Right kidney (tissue), 1 donor: ENCODE results near the gene DNAAF8.
"Not testable (repeated sequence)": the region's sequence is repeated elsewhere in the genome, so short reads cannot be mapped to it uniquely, and the experiment has no call there.

ENCODE experiments used
- DNase-seq: peaks from one replicate; pipeline ENCODE4 v3.0.0-alpha.2; 2016

Gene DNAAF8

GRCh38 chr16:4724661-4725270 is 9.6 kb upstream of the DNAAF8 start:
- DNase-seq: no peak

DNA sequence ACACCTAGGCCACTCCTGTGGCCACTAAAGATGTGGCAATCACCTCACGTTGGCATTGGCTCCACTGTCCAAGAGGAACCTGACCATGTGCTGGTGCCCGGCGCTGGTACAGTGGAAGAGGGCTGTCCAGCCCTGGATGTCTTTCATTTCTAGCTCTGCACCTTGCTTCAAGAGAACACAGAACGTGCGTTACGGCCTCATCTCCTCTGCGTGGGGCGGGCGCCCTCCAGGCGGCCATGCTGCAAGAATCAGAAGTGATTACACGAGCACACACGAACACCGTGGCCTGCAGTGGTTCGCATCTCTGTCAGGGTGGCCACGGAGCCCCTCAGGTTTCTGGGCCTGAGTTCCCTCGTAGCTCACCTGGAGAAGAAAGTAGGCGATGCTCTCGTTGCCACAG is 7.7 kb upstream of the DNAAF8 start:
- DNase-seq: no peak

- no peak for DNase-seq
Observed at GRCh38 chr16:4728676-4729075, 5.7 kb upstream of the DNAAF8 start.

DNA sequence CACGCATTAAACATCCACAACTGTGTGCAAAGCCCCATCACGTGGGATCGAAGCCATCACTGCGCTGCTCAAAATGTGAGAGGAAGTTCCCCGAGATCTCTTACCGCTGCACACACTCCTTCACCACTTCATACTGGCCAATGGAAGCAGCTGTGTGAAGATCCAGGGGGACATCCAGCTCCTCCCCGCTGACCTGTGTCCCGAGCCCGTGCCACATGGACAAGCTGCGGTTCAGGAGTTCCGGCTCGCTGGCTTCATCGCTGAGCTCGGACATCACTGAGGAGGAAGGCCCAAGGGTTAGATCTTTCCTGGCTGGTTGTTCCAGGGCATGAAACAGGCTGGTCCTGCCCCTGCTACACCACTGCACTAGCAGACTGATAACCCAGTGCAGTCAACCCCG is 4.5 kb upstream of the DNAAF8 start:
- no peak for DNase-seq

- no peak for DNase-seq
Observed at GRCh38 chr16:4733211-4733742, 1.1 kb upstream of the DNAAF8 start.

DNA sequence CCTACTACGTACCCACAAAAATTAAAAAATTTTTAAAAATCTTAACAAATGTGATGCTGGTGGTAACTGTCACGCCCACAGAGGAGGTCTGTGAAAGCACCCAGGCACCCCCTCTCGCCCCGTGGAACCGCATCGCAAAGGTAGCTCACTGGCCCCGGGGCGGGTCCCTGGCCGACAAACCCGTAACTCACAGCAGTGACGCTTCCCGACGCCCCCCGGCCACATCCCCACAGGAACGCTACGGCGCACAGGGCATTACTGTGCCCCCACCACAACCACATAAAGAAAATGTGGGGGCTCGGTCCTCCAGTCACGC is 632 bp upstream of the DNAAF8 start:
- DNase-seq: no peak

DNA sequence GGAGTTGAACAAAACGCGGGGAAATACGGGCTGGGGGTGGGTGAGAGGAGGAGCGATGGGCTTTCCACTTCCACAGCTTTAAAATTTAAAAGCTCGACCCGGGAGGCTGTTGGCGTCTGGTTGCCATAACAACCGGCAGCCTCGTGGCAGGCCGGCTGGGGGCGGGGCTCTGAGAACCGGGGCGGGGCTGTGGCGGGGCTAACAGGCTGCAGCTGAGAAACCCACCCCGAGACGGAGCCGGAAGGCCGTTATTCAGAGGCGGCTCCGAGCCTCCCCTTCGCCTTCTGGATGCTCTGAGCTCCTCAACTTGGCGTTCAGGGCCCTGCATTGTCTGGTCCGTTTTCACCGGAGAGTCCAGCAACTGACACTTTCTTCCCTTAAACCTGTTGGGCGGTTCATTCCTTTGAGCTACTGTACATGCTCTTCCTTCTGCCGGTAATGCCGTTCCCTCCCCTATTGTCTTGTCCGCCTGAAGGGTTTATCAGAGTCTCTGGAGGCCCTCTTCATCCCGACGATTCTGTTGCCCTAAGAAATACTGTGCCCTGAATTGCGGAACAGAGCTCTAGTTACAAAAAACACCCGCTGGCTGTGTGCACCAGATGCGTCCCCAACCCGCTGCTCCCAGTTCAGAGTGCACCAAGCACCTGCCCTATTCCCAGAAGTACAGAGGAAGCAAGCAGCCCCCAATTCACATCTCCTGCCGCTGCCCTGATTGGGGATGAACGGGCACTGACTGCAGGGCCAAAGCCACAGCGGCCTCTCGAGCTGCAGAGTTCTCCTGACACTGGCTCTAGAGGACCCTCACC is 596 bp downstream of the DNAAF8 start:
- DNase-seq: no peak

DNA sequence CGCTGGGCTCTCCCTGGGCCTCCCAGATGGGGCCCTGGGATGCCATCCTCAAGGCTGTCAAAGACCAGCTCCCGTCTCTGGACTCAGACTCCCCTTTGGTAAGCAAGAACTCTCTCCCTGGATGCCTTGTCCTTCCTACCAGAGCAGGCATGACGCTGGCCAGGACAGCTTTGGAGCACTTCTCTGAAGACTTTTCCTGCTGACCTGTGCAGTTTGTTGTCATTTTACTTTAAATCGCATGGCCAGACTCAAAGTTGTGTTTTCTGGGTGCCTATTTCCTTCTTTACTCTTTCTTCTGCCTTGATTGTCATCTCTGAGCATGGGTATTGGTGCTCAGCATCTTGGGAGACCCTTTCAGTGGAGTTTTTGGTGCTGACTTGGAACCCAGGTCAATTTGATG is 2.2 kb downstream of the DNAAF8 start:
- no peak for DNase-seq

- DNase-seq: no peak
Observed at GRCh38 chr16:4737545-4737944, 3.2 kb downstream of the DNAAF8 start.

DNA sequence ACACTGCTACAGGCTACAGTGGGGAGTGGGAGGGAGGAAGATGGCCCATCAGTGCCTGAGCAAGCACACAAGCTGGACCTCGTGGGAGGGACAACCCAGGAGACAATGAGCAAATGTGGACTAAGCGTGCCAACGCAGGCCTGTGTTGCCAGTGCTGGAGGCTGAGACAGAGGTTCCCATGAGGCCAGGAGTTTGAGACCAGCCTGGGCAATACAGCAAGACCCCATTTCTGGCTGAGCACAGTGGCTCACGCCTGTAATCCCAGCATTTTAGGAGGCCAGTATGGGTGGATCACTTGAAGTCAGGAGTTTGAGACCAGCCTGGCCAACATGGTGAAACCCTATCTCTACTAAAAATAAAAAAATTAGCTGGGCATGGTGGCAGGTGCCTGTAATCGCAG is 4.0 kb downstream of the DNAAF8 start:
- DNase-seq: not testable (repeated sequence)

DNA sequence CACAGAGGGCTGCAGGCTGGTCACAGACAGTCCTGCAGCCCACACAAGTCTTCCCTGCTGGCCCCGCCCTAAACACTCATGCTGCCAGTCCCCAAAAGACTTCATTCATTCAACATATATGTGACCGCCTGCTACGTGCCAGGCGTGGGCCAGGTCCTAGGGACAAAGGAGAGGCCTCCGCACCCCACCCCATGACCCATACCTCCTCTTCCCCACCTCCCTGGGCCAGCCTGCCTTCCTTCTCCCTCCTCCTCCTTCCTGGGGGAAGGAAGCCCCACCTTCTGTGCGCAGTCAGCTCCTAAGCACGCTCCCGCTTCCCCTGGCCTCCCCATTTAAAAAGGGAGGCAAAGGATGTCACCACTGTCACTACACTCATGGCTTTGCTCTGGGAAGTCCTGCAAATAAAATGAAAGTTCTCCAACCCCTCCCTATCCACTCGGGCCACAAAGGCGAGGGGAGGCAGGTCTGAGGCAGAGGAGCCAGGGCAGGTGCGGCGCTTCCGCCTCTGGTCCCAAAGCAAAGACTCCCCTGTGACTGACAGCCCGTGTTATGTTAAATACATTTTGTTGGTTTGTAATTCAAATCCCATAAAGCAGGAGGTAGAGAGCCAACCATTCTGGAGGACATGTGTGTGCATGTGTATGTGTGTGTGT is 9.0 kb downstream of the DNAAF8 start:
- no peak for DNase-seq

DNA sequence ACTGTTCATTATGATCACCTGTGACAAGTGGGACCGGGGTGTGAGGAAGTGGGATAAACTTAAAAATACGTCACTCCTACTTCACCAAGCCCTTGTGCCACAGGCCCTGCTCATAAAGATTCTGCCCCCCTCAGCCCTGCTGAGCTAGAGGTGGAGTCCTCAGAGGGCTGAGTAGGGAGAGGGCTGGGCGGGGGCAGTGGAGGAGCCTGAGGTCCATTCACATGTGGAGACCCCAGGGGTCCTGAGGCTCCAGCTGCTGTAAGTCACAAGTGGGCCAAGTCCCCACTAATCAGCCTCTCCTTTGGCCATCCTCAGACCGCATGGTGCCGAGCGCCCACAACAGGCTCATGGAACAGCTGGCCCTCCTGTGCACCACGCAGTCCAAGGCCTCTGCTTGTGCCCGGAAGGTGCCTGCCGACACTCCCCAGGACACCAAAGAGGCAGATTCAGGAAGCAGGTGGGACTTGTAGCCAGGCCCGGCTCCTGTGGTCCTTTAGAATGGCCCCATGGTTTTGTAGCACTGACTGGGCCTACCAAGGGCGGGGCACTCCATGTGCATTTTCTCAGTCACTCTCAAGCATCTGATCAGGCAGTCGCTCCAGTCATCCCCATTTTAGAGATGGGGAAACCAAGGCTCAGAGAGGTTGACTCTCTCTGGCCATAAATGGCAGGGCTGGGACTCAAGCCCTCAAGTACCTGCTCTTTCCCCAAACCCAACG is 10.4 kb downstream of the DNAAF8 start:
- no peak for DNase-seq

DNA sequence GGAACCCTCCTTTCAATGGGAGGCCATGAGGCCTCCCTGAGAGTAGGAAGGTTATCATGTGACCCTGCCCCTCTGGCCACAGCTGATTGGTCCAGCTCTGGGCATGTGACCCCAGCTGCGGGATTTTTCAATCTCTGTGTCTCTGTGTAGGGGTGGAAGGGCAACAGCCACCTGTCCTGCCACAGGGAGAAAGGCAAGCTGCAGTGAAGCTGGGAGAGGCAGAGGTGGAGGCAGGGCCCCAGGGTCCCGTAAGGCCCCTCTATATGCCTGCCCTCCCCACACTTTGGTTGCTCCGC is 10.9 kb downstream of the DNAAF8 start:
- no peak for DNase-seq

DNA sequence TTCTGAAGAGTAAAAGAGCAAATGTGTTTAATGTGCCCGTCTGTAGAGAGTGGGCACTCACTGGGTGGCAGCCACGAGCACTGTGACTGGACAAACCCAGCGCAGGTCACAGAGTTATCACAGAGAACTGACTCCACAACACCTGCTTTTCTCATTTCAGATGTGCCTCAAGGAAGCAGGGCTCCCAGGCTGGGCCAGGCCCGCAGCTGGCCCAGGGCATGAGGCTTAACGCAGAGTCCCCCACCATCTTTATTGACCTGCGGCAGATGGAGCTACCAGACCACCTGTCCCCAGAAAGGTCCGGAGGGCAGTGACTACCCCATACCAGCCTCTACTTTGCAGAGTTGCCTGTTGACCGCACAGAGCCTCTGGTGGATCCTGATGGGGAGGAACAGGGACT is 11.9 kb downstream of the DNAAF8 start:
- DNase-seq: no peak

GRCh38 chr16:4746991-4747574 is 12.7 kb downstream of the DNAAF8 start:
- DNase-seq: no peak

DNA sequence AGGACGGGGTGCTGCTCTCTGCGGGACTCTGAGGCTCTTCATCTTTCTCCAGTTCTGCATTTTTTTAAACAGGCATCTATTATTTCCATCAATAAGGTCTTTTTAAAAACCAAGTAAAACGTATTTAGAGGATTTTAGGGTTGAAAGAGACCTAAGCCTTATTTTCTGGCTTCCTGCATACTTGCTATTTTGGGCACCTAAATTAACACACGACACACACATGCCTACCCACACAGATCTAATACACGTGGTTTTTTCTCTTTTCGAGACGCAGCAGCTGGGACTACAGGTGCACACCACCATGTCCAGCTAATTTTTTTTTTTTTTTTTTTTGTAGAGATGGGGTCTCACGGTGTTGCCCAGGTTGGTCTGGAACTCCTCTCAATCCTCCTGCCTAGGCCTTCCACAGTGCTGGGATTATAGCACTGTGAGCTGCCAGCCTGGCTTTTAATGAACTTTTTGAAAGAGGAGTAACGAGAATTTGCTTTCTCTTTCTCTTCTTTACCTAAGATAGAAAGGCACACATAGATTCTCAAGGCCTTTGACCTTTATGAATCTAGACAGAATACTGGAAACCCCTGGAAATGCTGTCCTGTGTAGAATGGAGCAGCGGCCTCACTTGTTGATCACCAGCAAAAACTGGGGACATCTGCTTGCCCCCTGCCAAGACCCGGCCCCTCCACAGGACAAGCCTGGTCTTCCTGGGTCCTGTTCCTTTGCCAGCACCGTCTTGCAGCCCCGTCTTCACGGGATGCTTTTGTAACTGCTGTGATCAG is 13.8 kb downstream of the DNAAF8 start:
- no peak for DNase-seq

GRCh38 chr16:4748682-4749411 is 14.5 kb downstream of the DNAAF8 start:
- no peak for DNase-seq

DNA sequence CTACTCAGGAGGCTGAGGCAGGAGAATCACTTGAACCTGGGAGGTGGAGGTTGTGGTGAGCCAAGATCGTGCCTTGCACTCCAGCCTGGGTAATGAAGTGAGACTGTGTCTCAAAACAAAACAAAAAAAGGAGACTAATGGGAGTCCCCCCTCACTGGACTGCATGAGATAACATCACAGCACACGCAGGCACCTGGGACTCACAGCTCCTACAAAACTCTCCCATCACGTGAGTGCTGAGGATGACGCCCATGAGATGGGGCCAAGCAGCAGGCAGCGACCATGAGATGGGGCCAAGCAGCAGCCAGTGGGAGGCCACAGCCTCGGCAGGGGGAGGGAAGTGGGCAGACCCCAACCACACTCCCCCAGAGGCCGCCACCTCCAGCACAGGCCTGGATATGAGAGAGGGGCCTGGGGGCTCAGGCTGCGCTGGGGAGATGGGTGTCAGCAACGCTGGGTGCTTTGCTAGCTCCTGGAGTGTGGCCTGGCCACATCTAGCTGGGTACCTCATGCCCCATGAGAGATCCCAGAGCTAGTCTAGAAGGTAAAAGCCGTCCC is 15.4 kb downstream of the DNAAF8 start:
- no peak for DNase-seq

DNA sequence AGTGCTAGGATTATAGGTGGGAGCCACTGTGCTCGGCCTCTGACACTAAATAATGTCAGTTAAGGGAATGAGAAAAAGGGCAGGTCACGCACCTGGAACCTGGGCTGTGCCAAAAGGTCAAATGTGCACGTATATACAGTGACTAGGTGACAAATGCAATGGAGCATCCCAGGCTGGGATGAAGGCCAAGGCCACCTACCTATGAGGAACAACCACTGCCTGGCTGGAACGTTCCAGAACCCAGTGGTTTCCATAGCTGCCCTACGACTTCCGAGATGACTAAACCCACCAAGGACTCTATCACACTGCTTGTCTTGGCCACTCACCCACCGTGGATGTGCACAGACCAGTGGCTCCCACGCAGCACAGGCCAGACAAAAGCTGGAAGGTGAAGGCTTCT is 16.6 kb downstream of the DNAAF8 start:
- DNase-seq: no peak

GRCh38 chr16:4752351-4753100 is 18.2 kb downstream of the DNAAF8 start:
- no peak for DNase-seq
